Parathyroid adenoma (tissue), 2 donors: Measurements from ENCODE around the gene SPOCK2.
"Not testable (repeated sequence)": the region's sequence is repeated elsewhere in the genome, so short reads cannot be mapped to it uniquely, and the experiment has no call there.

Experiments
- H2AFZ ChIP-seq: fragments of 300-600 bp; sonication (generic); one replicate; pipeline ENCODE4 v1.7.0; 2017; ENCODE audit warnings: antibody characterized with exemption, mild to moderate bottlenecking
- H3K27ac ChIP-seq: fragments of 300-600 bp; sonication (generic); one replicate; pipeline ENCODE4 v1.7.0; 2017
- H3K27me3 ChIP-seq: fragments of 300-600 bp; sonication (generic); one replicate; pipeline ENCODE4 v1.7.0; 2017; ENCODE audit warnings: low read length; ENCODE audit not compliant: control insufficient read depth, insufficient read depth
- H3K36me3 ChIP-seq: fragments of 300-600 bp; sonication (generic); one replicate; pipeline ENCODE4 v1.7.0; 2017; ENCODE audit warnings: low read length; ENCODE audit not compliant: control insufficient read depth, insufficient read depth
- H3K4me1 ChIP-seq: fragments of 300-600 bp; sonication (generic); one replicate; pipeline ENCODE4 v1.7.0; 2017; ENCODE audit warnings: control low read depth
- H3K4me2 ChIP-seq: fragments of 300-600 bp; sonication (generic); one replicate; pipeline ENCODE4 v1.7.0; 2017; ENCODE audit warnings: low read length
- H3K4me3 ChIP-seq: fragments of 300-600 bp; sonication (generic); one replicate; pipeline ENCODE4 v1.7.0; 2017; ENCODE audit warnings: low read depth, low read length
- H3K79me2 ChIP-seq: fragments of 300-600 bp; sonication (generic); one replicate; pipeline ENCODE4 v1.7.0; 2017; ENCODE audit warnings: control low read depth
- H3K9ac ChIP-seq: fragments of 300-600 bp; sonication (generic); one replicate; pipeline ENCODE4 v1.7.0; 2017; ENCODE audit warnings: mild to moderate bottlenecking
- H3K9me3 ChIP-seq: fragments of 300-600 bp; sonication (generic); one replicate; pipeline ENCODE4 v1.7.0; 2017; ENCODE audit warnings: low read length; ENCODE audit not compliant: control insufficient read depth
- TF ChIP-seq, protein P1 (sequence below): fragments of 300-600 bp; sonication (generic); IDR thresholded peaks from one replicate; pipeline ENCODE4 v1.7.0; 2017; ENCODE audit warnings: antibody characterized with exemption, mild to moderate bottlenecking
- donor health status: primary hyperparathyroidism.

The SPOCK2 gene

DNA sequence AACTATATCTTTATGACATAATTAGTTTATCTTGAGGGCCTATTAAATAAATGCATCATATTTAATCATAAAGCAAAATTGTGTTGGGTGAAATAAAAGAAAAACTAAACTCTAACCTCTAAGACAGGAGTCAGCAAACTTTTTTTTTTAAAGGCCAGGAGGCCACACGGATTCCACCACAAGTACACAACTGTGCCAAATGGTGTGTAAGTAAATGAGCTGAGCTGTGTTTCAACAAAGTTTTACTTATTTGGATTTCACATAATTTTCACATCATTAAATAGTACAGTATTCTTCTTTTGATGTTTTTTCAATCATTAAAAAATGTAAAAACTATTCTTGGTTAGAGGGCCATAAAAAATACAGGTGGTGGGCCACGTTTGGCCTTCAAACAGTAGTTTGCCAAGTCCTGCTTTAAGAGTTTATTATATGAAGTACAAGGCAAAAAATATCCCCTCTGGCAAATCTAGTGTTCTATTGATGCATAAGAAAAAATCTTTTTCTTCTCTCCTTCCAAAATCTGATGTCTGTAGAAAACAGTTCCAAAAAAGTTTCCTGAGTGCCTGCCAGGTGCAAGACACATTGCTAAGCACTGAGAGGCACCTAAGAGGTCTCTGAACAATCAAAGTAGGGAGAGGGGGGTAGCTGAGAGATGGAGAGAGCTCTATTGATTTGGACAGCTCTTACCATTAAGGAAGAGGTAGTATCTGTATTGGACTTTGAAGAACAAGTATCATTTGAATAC, 26.5 kb upstream of the SPOCK2 start:
- Histone ChIP-seq H2AFZ (no peak overlapping the region), H3K9me3 (no peaks in the 10 kb centered on the region), H3K4me1 (no peaks in the 10 kb centered on the region), H3K36me3 (no peaks in the 10 kb centered on the region), H3K27ac (no peak overlapping the region), H3K4me3 (no peak overlapping the region), H3K4me2 (no peak overlapping the region), H3K27me3 (no peaks in the 10 kb centered on the region), H3K9ac (no peak overlapping the region), H3K79me2 (no peaks in the 10 kb centered on the region)
- TF ChIP-seq, protein P1, sequence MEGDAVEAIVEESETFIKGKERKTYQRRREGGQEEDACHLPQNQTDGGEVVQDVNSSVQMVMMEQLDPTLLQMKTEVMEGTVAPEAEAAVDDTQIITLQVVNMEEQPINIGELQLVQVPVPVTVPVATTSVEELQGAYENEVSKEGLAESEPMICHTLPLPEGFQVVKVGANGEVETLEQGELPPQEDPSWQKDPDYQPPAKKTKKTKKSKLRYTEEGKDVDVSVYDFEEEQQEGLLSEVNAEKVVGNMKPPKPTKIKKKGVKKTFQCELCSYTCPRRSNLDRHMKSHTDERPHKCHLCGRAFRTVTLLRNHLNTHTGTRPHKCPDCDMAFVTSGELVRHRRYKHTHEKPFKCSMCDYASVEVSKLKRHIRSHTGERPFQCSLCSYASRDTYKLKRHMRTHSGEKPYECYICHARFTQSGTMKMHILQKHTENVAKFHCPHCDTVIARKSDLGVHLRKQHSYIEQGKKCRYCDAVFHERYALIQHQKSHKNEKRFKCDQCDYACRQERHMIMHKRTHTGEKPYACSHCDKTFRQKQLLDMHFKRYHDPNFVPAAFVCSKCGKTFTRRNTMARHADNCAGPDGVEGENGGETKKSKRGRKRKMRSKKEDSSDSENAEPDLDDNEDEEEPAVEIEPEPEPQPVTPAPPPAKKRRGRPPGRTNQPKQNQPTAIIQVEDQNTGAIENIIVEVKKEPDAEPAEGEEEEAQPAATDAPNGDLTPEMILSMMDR, result no peak

DNA sequence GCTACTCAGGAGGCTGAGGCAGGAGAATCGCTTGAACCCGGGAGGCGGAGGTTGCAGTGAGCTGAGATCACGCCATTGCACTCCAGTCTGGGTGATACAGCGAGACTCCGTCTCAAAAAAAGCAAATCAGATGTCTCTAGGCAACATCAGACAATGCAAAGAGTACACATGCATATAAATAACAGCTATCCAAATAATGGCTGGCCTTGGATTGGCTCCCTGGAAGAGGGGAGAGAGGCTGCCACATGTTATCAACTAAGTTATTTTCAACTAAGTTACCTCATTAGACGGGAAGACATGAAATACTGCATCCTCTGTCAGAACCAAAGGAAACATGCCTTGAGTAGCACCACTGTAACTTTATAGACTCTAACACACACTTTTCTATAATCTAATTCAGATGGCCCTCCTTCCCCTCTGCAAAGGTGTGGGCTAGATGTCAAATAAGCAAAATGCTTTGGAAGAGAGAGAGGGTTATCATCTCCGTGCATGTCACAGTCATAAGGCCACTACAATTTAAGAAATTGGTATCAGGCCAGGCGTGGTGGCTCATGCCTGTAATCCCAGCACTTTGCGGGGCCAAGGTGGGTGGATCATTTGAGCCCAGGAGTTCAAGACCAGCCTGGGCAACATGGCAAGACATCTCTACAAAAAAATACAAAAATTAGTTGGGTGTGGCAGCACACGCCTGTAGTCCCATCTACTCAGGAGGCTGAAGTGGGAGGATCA, 22.5 kb upstream of the SPOCK2 start:
- Histone ChIP-seq H3K4me2 (no peak overlapping the region), H3K4me3 (no peak overlapping the region), H3K27me3 (no peaks in the 10 kb centered on the region), H3K4me1 (no peaks in the 10 kb centered on the region), H3K36me3 (no peaks in the 10 kb centered on the region), H3K79me2 (no peaks in the 10 kb centered on the region), H3K9me3 (no peaks in the 10 kb centered on the region), H2AFZ (no peak overlapping the region), H3K27ac (no peak overlapping the region), H3K9ac (no peak overlapping the region)
- TF ChIP-seq, protein P1, result no peak

DNA sequence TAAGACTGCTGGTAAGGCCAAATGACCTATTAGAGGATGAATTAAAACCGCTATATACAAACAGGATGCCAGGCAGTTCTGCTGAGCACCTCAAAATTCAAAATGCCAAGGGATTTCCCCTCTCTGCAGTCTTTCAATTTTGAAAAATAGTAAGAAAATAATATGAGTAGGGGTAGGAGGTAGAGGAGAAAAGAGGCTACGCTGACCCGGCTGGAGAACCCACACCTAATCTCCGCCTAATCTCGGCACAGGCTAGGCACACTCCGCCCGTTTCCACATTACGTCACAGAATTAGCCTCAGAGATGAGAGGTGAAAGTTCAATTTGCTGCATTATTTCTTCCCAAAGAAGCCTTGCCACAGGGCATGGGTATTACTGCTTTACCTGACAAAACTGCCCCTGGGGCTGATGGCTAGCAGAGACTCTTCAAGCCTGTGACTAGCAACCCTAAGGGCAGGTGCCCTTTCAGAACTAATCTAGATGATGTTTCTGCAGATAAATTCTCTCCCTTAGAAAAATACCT, 21.3 kb upstream of the SPOCK2 start:
- Histone ChIP-seq H3K4me2 (no peak overlapping the region), H3K9ac (no peak overlapping the region), H3K4me3 (no peak overlapping the region), H3K27me3 (no peaks in the 10 kb centered on the region), H3K36me3 (no peaks in the 10 kb centered on the region), H2AFZ (no peak overlapping the region), H3K27ac (no peak overlapping the region), H3K79me2 (no peaks in the 10 kb centered on the region), H3K4me1 (no peaks in the 10 kb centered on the region), H3K9me3 (no peaks in the 10 kb centered on the region)
- TF ChIP-seq, protein P1, result no peak

DNA sequence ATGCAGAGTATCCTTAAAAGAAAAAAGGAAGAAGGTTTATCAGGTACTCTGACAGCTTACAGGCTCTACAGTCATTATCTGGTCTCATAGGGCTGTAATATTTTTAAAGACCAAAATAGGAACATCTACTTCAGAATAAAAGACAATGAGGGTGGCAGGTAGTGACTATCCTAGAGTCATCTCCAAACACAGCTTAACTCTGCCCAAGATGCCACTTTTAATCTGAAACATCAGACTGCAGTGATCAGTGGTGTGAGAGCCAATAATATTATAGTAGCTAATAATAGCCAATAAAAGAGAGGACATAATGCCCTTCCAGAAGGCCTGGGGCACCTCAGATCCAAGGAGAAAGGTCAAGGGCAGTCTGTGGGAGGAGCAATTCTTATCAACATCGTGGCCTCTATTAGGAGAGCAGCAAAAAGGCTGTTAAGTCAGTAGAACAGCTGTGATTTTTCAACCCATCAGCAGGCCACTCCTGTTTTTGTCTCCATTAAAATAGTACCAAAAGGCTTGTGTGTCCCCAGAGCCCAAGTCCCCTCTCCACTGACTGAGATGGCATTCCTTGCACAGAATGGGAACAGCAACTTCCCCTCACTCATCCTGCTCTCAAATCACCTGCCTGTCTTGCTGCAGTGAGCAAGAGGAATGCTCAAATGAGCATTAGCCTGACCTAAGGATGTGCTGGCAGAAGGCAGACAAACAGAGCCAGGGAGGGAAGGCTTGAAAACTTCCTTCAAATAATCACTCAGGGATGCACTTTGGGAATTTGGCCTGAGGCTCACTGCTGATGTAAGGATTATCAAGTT, 20.7 kb upstream of the SPOCK2 start:
- Histone ChIP-seq H3K4me1 (no peaks in the 10 kb centered on the region), H3K36me3 (no peaks in the 10 kb centered on the region), H3K9ac (no peak overlapping the region), H3K4me3 (no peak overlapping the region), H3K9me3 (no peaks in the 10 kb centered on the region), H3K79me2 (no peaks in the 10 kb centered on the region), H3K4me2 (no peak overlapping the region), H2AFZ (no peak overlapping the region), H3K27ac (no peak overlapping the region), H3K27me3 (no peaks in the 10 kb centered on the region)
- TF ChIP-seq, protein P1, result no peak

DNA sequence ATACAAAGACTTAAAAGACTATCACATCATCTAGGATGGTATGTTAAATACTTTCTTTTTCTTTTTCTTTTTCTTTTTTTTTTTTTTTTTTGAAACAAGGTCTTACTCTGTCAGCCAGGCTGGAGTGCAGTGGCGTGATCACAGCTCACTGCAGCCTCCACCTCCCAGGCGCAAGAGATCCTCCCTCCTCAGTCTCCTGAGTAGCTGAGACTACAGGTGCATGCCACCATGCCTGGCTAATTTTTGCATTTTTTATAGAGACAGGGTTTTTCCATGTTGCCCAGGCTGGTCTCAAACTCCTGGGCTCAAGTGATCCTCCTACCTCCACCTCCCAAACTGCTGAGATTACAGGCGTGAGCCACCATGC, 19.6 kb upstream of the SPOCK2 start:
- not testable (repeated sequence) for H3K4me3 ChIP-seq, H3K27ac ChIP-seq, H3K4me1 ChIP-seq, H3K36me3 ChIP-seq, H3K9ac ChIP-seq, H2AFZ ChIP-seq, H3K4me2 ChIP-seq, H3K27me3 ChIP-seq, H3K79me2 ChIP-seq, H3K9me3 ChIP-seq
